ENCODE measurements around the gene RPS6KA4.

GRCh38 chr11:64379160-64379559 lies 20.2 kb downstream of the RPS6KA4 start:
- TF ChIP-seq POLR2AphosphoS5 (IDR thresholded peaks at IDR 0.05) = no peak
- TF ChIP-seq CTCF (IDR thresholded peaks at IDR 0.05) = no peak
- TF ChIP-seq POLR2A (IDR thresholded peaks at IDR 0.05) = no peak
- no peak for TF ChIP-seq EP300 (IDR thresholded peaks at IDR 0.05)

Data from sigmoid colon (tissue), 4 donors.